Sciatic nerve (tissue), 2 donors: ENCODE results near the gene ZNF442. TPM values are rescaled to one million over a fixed set of nuclear protein-coding genes. Genes with fewer than 3 reads are reported as not detected.
A peak's percentile ranks its signal among the peaks of the same experiment; 100 is the strongest.
"Not testable (repeated sequence)": the region's sequence is repeated elsewhere in the genome, so short reads cannot be mapped to it uniquely, and the experiment has no call there.

Experiments
- ATAC-seq: fragments of 200-7000 bp; cut with Tn5 transposase; one replicate; pipeline ENCODE4 v1.9.1; 2020; ENCODE audit warnings: mild to moderate bottlenecking, moderate library complexity
- DNase-seq: peaks from one replicate; pipeline ENCODE4 v3.0.0-alpha.2; 2020; ENCODE audit warnings: low spot score
- intact Hi-C: fragments of 100-400 bp; cut with DNase I; formaldehyde crosslinking; loops from one replicate; pipeline ENCODE4 v1.14.2; 2022
- total RNA-seq: library from RNA; stranded (reverse); fragmentation: NEBNext Ultra II Directional; extraction: Animal tissue kit (Norgen Biotek cat#: 25700); gene quantifications from one replicate; pipeline ENCODE4 v1.2.1, GENCODE V29; 2021
- donor health status: DM: no; HTN: no; CAD: no.
- donor health status: DM: no; HTN: no; CAD: no.

ZNF442 gene
- total RNA-seq, result 5.4 TPM

GRCh38 chr19:12365236-12366162 lies at the start of gene ZNF442:
Gene ZNF442 (minus strand): TSS chr19:12365683. CDS start chr19:12363631, 2,052 bp downstream.
- ATAC-seq (peak; percentile 99), DNase-seq (peak; percentile 98)
- intact Hi-C loops, result no loop called here

GRCh38 chr19:12411893-12412292 lies 46.4 kb upstream of the ZNF442 start:
- ATAC-seq, result no peak
- intact Hi-C loops, result no loop called here
- DNase-seq, result no peak

GRCh38 chr19:12400633-12401502 lies 35.4 kb upstream of the ZNF442 start, which contains the start of gene ZNF799:
Gene ZNF799 (minus strand): TSS chr19:12401271. CDS start chr19:12401070, 201 bp downstream.
- intact Hi-C loops, result no loop called here
- ATAC-seq (peak; percentile 100), DNase-seq (peak; percentile 98)

- peak; percentile 58 for DNase-seq
- intact Hi-C loops, result not testable (repeated sequence)
Measured at GRCh38 chr19:12399901-12400632, 34.6 kb upstream of the ZNF442 start.

GRCh38 chr19:12391148-12391547 lies 25.7 kb upstream of the ZNF442 start:
- DNase-seq, intact Hi-C loops, ATAC-seq: not testable (repeated sequence)

More at GRCh38 chr19:12399901-12400632, 34.6 kb upstream of the ZNF442 start:
- ATAC-seq, result not testable (repeated sequence)

- DNase-seq, ATAC-seq, intact Hi-C loops: not testable (repeated sequence)
Measured at GRCh38 chr19:12386365-12386764, 20.9 kb upstream of the ZNF442 start.

- DNase-seq (no peak), ATAC-seq (no peak)
- intact Hi-C loops, result no loop called here
Measured at GRCh38 chr19:12380444-12380737, 14.9 kb upstream of the ZNF442 start.

GRCh38 chr19:12379732-12380443 lies 14.4 kb upstream of the ZNF442 start:
- intact Hi-C loops, result no loop called here
- ATAC-seq, result no peak
- no peak for DNase-seq

GRCh38 chr19:12374026-12374425 lies 8.5 kb upstream of the ZNF442 start:
- DNase-seq (no peak), ATAC-seq (no peak)
- intact Hi-C loops, result no loop called here

GRCh38 chr19:12364391-12365235 lies 870 bp downstream of the ZNF442 start:
- peak; percentile 70 for DNase-seq
- peak; percentile 29 for ATAC-seq
- intact Hi-C loops, result no loop called here

GRCh38 chr19:12362236-12362635 lies 3.2 kb downstream of the ZNF442 start:
- DNase-seq, intact Hi-C loops, ATAC-seq: not testable (repeated sequence)

- intact Hi-C loops, result no loop called here
- DNase-seq (no peak), ATAC-seq (no peak)
Measured at GRCh38 chr19:12353375-12353774, 12.1 kb downstream of the ZNF442 start.

- no peak for ATAC-seq
- DNase-seq, result no peak
- intact Hi-C loops, result no loop called here
Measured at GRCh38 chr19:12350890-12351197, 14.6 kb downstream of the ZNF442 start.

GRCh38 chr19:12350185-12350889 lies 15.1 kb downstream of the ZNF442 start:
- no peak for ATAC-seq
- intact Hi-C loops, result no loop called here

GRCh38 chr19:12346896-12347295 lies 18.6 kb downstream of the ZNF442 start:
- intact Hi-C loops, result no loop called here
- DNase-seq (no peak), ATAC-seq (no peak)

More at GRCh38 chr19:12350185-12350889, 15.1 kb downstream of the ZNF442 start:
- DNase-seq, result no peak

GRCh38 chr19:12345197-12345596 lies 20.3 kb downstream of the ZNF442 start:
- DNase-seq, result no peak
- intact Hi-C loops, result no loop called here
- no peak for ATAC-seq
